GM12874 (cell line): Measurements from ENCODE around the gene CRACDL.

Source experiments
- CTCF ChIP-seq: IDR thresholded peaks from 2 replicates; pipeline ENCODE4 v1.5.1; 2011; ENCODE audit warnings: low read depth, mild to moderate bottlenecking, control low read depth, low read length, moderate library complexity; ENCODE audit not compliant: insufficient read depth

The CRACDL gene

DNA sequence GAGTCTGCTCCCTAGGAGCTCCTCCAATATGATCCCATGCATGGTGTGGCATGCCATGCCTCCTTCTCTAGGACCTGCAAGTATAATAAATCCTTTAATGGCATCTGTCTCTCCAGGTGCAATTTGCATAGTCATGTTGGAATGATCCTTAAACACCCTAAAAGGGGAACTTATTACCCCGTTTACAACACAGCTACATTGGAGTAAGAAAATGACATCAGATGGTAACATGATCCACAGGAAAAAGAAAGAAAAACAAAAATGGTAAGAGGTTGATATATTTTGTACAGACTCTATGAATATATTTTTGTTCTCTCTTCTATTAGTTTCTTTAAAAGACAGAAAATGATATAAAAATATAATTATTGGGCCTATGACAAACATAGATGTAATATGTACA, 79.0 kb downstream of the CRACDL start:
- no peak for TF ChIP-seq CTCF

GRCh38 chr2:98854682-98855081, 81.3 kb downstream of the CRACDL start:
- TF ChIP-seq CTCF = no peak

DNA sequence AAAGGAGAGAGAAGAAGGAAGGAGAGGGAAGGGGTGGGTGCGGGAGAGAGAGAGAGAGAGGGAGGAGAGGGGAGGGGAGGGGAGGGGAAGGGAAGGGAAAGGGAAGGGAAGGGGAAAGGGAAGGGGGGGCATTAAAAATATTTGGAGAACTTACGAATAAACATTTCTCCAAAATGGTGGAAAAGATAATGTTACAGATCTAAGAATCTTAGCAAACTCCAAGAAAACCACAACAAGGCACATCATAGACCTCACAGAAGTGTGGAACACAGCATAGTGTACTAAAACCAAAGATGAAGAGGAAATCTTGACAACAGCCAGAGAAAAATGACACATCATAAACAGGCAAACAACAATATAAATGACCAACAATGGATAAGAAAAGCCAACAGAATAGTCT, 83.1 kb downstream of the CRACDL start:
- no peak for TF ChIP-seq CTCF

DNA sequence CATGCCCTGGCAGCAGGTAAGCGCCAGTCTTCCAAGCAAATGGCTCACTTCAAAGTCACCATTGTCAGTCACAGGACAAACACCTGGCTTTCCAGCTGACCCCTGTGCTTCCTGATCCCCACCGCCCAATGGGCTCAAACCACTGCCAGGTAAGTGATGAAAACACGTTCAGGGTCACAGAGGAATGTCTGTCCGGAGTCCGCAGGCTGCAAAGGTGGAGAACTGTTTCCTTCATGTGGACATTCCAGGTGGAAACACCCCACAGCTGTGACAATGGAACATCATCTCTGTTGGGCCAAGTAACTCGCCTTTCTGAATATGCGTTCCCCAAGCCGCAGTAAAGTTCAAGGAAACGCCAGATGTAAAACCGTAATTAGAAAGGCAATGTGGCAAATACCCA, 86.0 kb downstream of the CRACDL start:
- no peak for TF ChIP-seq CTCF

DNA sequence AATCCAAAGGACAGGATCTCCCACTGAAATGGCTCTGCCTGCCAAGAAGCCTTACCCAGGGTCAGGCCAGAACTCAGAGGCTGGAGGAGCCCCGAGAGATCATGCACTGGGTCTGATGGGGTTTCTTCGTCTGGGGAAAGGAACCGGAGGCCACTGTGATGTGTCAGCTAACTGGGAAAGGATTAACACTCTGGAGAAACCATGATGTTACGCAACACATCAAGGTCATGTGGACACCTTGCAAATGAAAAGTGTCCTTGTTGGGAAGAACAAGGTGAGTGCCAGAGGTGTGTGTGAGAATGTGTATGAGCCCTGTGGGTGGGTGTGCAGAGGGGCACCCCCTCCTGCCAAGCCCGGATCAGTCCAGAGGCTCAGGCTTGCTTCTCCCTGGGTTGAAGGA, 86.9 kb downstream of the CRACDL start:
- no peak for TF ChIP-seq CTCF

GRCh38 chr2:98847853-98848252, 88.2 kb downstream of the CRACDL start:
- TF ChIP-seq CTCF = no peak

- no peak for TF ChIP-seq CTCF
These were observed 90.0 kb downstream of the CRACDL start for GRCh38 chr2:98846041-98846440.

DNA sequence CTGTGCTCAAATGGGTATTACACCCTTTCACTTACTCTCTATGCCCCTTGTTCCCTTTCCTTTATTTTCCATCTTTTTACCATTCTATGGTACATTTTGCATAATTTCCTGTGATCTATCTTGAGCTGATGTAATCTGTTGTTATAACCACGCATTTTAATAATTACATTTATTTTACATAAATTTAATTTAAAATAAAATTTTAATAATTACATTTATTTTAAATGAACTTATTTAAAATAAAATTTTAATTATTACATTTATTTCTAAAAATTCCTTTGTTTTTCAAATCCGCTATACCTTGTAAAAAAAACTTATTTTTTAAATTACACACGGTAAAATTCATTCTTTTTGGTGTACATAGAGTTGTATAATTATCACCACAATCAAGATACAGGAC, 93.9 kb downstream of the CRACDL start:
- no peak for TF ChIP-seq CTCF
